GM19468 (cell line): ENCODE measurements around the gene MACROH2A2.
A peak's percentile ranks its signal among the peaks of the same experiment; 100 is the strongest.
"Not testable (repeated sequence)": the region's sequence is repeated elsewhere in the genome, so short reads cannot be mapped to it uniquely, and the experiment has no call there.

ENCODE experiments used
- ATAC-seq: cut with Tn5 transposase; IDR thresholded peaks from one replicate; pipeline ENCODE4 v1.9.1; 2021; ENCODE audit warnings: mild to moderate bottlenecking, moderate library complexity, moderate number of reproducible peaks; ENCODE audit not compliant: unreplicated experiment; ENCODE audit errors: extremely low read depth

The MACROH2A2 gene

GRCh38 chr10:70097459-70097858 is 44.8 kb downstream of the MACROH2A2 start:
- no peak for ATAC-seq

GRCh38 chr10:70098271-70098670 is 45.6 kb downstream of the MACROH2A2 start:
- no peak for ATAC-seq

- ATAC-seq = not testable (repeated sequence)
These were observed 48.5 kb downstream of the MACROH2A2 start for GRCh38 chr10:70101068-70101562.

GRCh38 chr10:70101668-70102067 is 49.0 kb downstream of the MACROH2A2 start:
- ATAC-seq = no peak

GRCh38 chr10:70106958-70107791 is 54.5 kb downstream of the MACROH2A2 start:
- ATAC-seq = peak; percentile 19

- ATAC-seq = no peak
These were observed 56.6 kb downstream of the MACROH2A2 start for GRCh38 chr10:70109064-70109729.

- ATAC-seq = no peak
These were observed 58.9 kb downstream of the MACROH2A2 start for GRCh38 chr10:70111496-70111895.

- ATAC-seq = no peak
These were observed 59.4 kb downstream of the MACROH2A2 start for GRCh38 chr10:70112071-70112470.

- no peak for ATAC-seq
These were observed 62.3 kb downstream of the MACROH2A2 start for GRCh38 chr10:70114902-70115301.

GRCh38 chr10:70115948-70116682 is 63.5 kb downstream of the MACROH2A2 start:
- ATAC-seq = no peak

- no peak for ATAC-seq
These were observed 65.0 kb downstream of the MACROH2A2 start for GRCh38 chr10:70117646-70118045.

GRCh38 chr10:70118196-70118595 is 65.5 kb downstream of the MACROH2A2 start:
- ATAC-seq = no peak

- no peak for ATAC-seq
These were observed 66.6 kb downstream of the MACROH2A2 start for GRCh38 chr10:70119197-70119596.

GRCh38 chr10:70119623-70120022 is 67.0 kb downstream of the MACROH2A2 start:
- ATAC-seq = no peak

- no peak for ATAC-seq
These were observed 67.8 kb downstream of the MACROH2A2 start for GRCh38 chr10:70120417-70120816.

- no peak for ATAC-seq
These were observed 68.8 kb downstream of the MACROH2A2 start for GRCh38 chr10:70121281-70121949.

GRCh38 chr10:70122742-70123141 is 70.1 kb downstream of the MACROH2A2 start:
- no peak for ATAC-seq

GRCh38 chr10:70123166-70123565 is 70.5 kb downstream of the MACROH2A2 start:
- not testable (repeated sequence) for ATAC-seq

GRCh38 chr10:70123817-70124216 is 71.2 kb downstream of the MACROH2A2 start:
- no peak for ATAC-seq

- no peak for ATAC-seq
These were observed 71.8 kb downstream of the MACROH2A2 start for GRCh38 chr10:70124415-70124814.
